ENCODE measurements around the gene LIN28B.

GRCh38 chr6:105091140-105091829 is 134.4 kb downstream of the LIN28B start:
- TF ChIP-seq CTCF (IDR thresholded peaks at IDR 0.05; ENCODE audit: low read depth, low read length, missing input control) (no peak), ZBTB33 (IDR thresholded peaks at IDR 0.05) (no peak), MAX (IDR thresholded peaks at IDR 0.05) (no peak), HNF4A (conservative IDR thresholded peaks at IDR 0.05) (no peak), HNF4G (IDR thresholded peaks at IDR 0.05) (no peak), GABPA (IDR thresholded peaks at IDR 0.05 in 1 of 2, conservative IDR thresholded peaks at IDR 0.05 in 1 of 2) (no peak), RXRA (IDR thresholded peaks at IDR 0.05) (no peak), REST (IDR thresholded peaks at IDR 0.05) (no peak), RAD21 (IDR thresholded peaks at IDR 0.05) (no peak), NR2F2 (IDR thresholded peaks at IDR 0.05) (no peak), TAF1 (conservative IDR thresholded peaks at IDR 0.05) (no peak), EGR1 (IDR thresholded peaks at IDR 0.05; ENCODE audit: low read depth in 2 of 2) (no peak), YY1 (IDR thresholded peaks at IDR 0.05) (no peak)
